GM10847 (cell line): ENCODE data around the gene USE1.
A peak's percentile ranks its signal among the peaks of the same experiment; 100 is the strongest.

Experiments used
- POLR2A ChIP-seq: IDR thresholded peaks from 2 replicates; pipeline ENCODE4 v1.6.1; 2011; ENCODE audit not compliant: insufficient read length; ENCODE audit errors: extremely low read depth

The USE1 gene

GRCh38 chr19:17220207-17220758 lies 5.1 kb downstream of the USE1 start:
- TF ChIP-seq POLR2A = no peak

GRCh38 chr19:17225053-17225452 lies 9.9 kb downstream of the USE1 start:
- TF ChIP-seq POLR2A = no peak

GRCh38 chr19:17226002-17226933 lies 11.1 kb downstream of the USE1 start, which contains the start of gene OCEL1:
TSS of gene OCEL1 (plus strand) at chr19:17226226. CDS start at chr19:17226248, 22 bp downstream.
- peak; percentile 91 for TF ChIP-seq POLR2A

- no peak for TF ChIP-seq POLR2A
Observed at GRCh38 chr19:17227798-17228367, 12.7 kb downstream of the USE1 start.

GRCh38 chr19:17229890-17230289 lies 14.7 kb downstream of the USE1 start:
- no peak for TF ChIP-seq POLR2A

GRCh38 chr19:17232258-17232657 lies 17.1 kb downstream of the USE1 start:
- no peak for TF ChIP-seq POLR2A

GRCh38 chr19:17234911-17235299 lies 19.7 kb downstream of the USE1 start:
- no peak for TF ChIP-seq POLR2A

GRCh38 chr19:17235300-17235970 lies 20.3 kb downstream of the USE1 start:
- TF ChIP-seq POLR2A = no peak

GRCh38 chr19:17235971-17236777 lies 21.0 kb downstream of the USE1 start:
- no peak for TF ChIP-seq POLR2A

GRCh38 chr19:17236811-17237543 lies 21.8 kb downstream of the USE1 start:
- no peak for TF ChIP-seq POLR2A

- TF ChIP-seq POLR2A = no peak
Observed at GRCh38 chr19:17237747-17238706, 22.9 kb downstream of the USE1 start.

GRCh38 chr19:17240062-17240752 lies 25.1 kb downstream of the USE1 start:
- TF ChIP-seq POLR2A = no peak
